CD4-positive, alpha-beta T cell treated with Interferon alpha-2 for 1 hour (primary cell): ENCODE results near the gene OR2J2.
"Not testable (repeated sequence)": the region's sequence is repeated elsewhere in the genome, so short reads cannot be mapped to it uniquely, and the experiment has no call there.

ENCODE experiments used
- DNase-seq, 2 donors: peaks; one replicate each; pipeline ENCODE4 v3.0.0-alpha.2; 2020 to 2022

The OR2J2 gene

GRCh38 chr6:29170607-29171006 lies at the start of gene OR2J2:
TSS of gene OR2J2 (plus strand) at chr6:29170907. CDS start at chr6:29173636, 2,729 bp downstream.
- DNase-seq, result not testable (repeated sequence)

GRCh38 chr6:29129326-29130012 lies 41.2 kb upstream of the OR2J2 start:
- no peak for DNase-seq

GRCh38 chr6:29130644-29131043 lies 40.1 kb upstream of the OR2J2 start:
- no peak for DNase-seq

DNA sequence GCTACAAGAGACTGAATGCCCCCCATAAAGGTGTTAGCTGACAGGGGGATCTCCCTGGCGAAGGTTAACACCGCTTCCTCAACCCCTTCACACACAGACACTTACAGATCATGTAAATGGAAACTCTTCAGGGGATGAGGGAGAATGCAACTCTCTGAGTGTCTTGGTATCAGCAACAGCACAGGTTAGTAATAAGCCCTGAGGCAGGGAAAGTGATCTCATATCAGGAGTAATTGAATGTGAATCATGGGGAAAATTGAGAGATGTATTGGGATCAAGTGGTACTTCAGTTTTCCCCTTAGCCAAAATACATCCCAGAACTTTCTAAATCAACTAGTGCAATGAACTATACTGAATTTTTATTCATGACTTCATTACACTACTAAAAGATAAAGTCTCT lies 39.0 kb upstream of the OR2J2 start:
- no peak for DNase-seq

DNA sequence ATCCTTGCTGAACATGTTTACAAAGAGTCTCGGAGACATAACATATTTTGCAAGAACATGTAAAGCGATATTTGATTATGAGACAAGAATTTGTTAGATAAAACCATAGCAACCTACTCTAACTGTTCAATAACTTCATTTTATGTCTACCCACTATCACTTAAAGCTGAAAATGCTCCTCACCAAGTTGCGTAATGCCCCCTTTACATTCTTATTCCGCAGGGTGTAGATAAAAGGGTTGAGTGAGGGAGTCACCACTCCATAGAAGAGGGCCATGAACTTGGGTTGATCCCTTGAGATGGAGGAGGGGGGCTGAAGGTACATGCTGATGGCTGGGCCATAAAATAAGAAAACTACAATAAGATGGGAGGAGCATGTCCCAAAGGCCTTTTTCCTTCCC lies 33.0 kb upstream of the OR2J2 start:
- DNase-seq, result no peak

- DNase-seq, result no peak
Measured at GRCh38 chr6:29141606-29142005, 29.1 kb upstream of the OR2J2 start.

- DNase-seq, result no peak
Measured at GRCh38 chr6:29142309-29142708, 28.4 kb upstream of the OR2J2 start.

GRCh38 chr6:29146179-29146578 lies 24.5 kb upstream of the OR2J2 start:
- no peak for DNase-seq

GRCh38 chr6:29147074-29147473 lies 23.6 kb upstream of the OR2J2 start:
- DNase-seq, result no peak

- DNase-seq, result not testable (repeated sequence)
Measured at GRCh38 chr6:29149444-29149843, 21.3 kb upstream of the OR2J2 start.

- no peak for DNase-seq
Measured at GRCh38 chr6:29153083-29153482, 17.6 kb upstream of the OR2J2 start.

GRCh38 chr6:29155182-29155581 lies 15.5 kb upstream of the OR2J2 start:
- DNase-seq, result not testable (repeated sequence)

DNA sequence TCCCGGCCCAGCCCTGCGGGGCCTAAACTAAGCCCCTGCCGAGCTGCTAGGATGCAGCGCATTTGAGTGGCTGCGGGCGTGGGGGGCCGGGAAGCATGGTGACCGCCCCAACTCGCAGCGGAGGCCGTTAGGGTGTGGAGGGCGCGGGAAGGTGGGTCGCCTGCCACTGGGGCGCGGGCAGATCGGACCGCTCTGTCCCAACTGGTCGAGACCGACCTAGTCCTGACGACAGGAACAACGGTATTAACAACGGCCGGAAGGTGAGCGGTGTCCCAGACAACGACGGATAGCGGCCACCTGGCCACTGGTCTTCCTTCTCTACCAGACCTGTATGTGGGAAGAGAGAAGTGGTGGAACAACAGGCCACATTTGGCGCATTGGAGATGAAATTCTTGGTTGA lies 10.8 kb upstream of the OR2J2 start:
- DNase-seq, result not testable (repeated sequence)

- not testable (repeated sequence) for DNase-seq
Measured at GRCh38 chr6:29165571-29165970, 5.1 kb upstream of the OR2J2 start.

DNA sequence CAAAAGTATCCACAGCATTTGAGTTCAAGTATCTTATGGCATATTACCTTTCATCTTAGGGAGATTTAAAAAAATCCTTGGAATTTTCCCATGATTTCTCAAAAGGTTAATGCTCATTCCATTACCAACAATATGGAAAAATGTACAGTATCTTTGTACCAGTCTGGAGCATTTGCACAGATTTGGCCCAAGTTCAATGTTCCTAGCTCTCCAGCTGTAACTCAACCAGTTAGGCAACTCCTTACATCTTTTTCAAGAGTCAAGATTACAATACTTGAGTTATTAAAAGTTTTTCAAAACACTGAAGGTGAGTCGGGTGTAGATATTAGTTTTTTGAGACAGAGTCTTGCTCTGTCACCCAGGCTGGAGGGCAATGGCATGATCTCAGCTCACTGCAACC lies 1.0 kb downstream of the OR2J2 start:
- DNase-seq, result no peak

GRCh38 chr6:29183594-29183993 lies 12.9 kb downstream of the OR2J2 start:
- no peak for DNase-seq

- DNase-seq, result not testable (repeated sequence)
Measured at GRCh38 chr6:29188659-29189058, 18.0 kb downstream of the OR2J2 start.

DNA sequence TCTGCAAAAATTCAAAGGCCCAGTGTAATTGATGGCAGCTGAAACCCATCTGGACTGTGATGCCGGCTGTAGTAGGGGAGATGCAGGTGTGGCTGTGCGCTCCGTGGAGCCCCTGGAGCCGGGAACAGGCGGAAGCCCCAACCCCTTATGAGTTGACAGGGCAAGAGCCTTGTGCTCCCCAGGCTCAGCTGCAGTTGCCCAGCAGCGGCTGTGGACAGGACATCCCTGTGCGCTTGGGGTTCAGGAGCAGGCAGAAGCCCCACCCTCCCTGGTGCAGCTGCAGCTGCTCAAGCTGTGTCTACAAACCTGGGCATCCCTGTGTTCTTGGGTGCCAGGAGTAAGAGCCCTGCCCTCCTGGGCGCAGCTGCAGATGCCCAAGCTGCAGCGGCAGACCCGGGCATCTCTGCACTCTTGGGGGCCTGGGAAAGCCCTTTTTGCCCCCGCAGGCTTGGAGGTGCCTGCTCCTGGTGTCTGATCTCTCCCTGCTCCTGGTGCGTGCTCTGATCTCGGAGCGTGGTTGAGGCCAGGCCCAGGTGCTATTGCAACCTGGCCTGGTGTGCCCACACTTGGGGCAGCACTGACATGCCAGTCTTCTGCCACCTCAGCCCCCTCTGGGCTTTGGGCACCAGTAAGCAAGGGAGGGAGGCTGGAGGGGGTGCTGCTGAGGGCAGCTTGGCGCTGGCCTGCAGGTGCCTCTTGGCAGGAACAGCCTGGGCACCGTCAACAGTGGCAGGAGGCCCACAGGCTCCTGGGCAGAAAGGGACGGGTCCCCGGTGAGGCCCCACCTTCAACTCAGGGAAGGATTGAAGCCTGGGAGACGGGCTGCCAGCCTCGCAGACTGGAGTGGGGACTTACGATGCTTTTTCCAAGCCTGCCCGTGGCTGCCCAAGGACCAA lies 30.3 kb downstream of the OR2J2 start:
- no peak for DNase-seq

GRCh38 chr6:29201966-29202365 lies 31.3 kb downstream of the OR2J2 start:
- no peak for DNase-seq

DNA sequence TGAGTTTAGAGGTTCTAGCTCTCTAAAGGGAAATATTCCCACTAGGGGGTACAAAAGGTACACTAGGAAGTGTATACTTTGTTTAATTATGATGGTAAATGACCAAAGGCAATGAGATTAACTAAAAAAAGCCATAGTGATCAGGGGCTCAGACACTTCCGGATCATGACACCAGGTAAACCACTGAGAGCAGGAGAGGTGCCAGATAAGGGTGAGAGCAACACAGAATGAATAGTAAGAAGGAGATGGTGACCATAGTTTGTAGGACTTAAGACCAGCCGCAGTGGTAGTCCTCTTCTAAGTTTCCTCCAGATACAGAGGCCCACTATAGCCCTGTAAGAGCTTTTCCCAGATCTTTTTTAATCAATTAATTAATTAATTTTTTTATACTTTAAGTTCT lies 40.8 kb downstream of the OR2J2 start:
- no peak for DNase-seq

GRCh38 chr6:29216528-29216927 lies 45.8 kb downstream of the OR2J2 start:
- DNase-seq, result no peak

GRCh38 chr6:29217242-29217641 lies 46.5 kb downstream of the OR2J2 start:
- not testable (repeated sequence) for DNase-seq

DNA sequence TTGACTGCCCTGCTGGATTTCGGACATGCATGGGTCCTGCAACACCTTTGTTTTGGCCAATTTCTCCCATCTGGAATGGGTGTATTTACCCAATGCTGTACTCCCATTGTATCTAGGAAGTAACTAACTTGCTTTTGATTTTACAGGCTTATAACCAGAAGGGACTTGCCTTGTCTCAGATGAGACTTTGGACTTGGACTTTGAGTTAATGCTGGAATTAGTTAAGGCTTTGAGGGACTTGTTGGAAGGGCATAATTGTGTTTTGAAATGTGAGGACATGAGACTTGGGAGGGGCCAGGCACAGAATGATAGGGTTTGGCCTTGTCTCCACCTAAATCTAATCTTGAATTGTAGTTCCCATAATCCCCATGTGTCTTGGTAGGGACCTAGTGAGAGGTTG lies 47.3 kb downstream of the OR2J2 start:
- not testable (repeated sequence) for DNase-seq
